Psoas muscle (tissue), 8 donors: ENCODE measurements around the gene MTMR3. TPM values are rescaled to one million over a fixed set of nuclear protein-coding genes. Genes with fewer than 3 reads are reported as not detected.

ENCODE experiments used
- ATAC-seq, 4 donors: fragments of 200-7000 bp; cut with Tn5 transposase; one replicate each; pipeline ENCODE4 v1.9.1; 2020; ENCODE audit warnings: moderate library complexity in 3 of 4, mild to moderate bottlenecking in 2 of 4
- DNase-seq, 2 donors: peaks; one replicate each; pipeline ENCODE4 v3.0.0-alpha.2; 2020
- H3K27ac ChIP-seq: fragments of 200-600 bp; one replicate; pipeline ENCODE4 v1.8.0; 2022
- H3K27me3 ChIP-seq, 3 donors: fragments of 200-600 bp in 1 of 3; one replicate each; pipeline versions ENCODE4 v1.6.1 to v1.8.0; 2013 to 2022; ENCODE audit warnings: low read length in 2 of 3, mild to moderate bottlenecking in 2 of 3, moderate library complexity in 1 of 3; ENCODE audit not compliant: insufficient read depth in 3 of 3
- H3K36me3 ChIP-seq, 2 donors: fragments of 200-600 bp in 1 of 2; one replicate each; pipeline versions ENCODE4 v1.6.1 to v1.8.0; 2013 to 2022; ENCODE audit warnings: low read depth in 1 of 2, mild to moderate bottlenecking in 1 of 2, moderate library complexity in 1 of 2; ENCODE audit not compliant: insufficient read depth in 1 of 2
- H3K4me1 ChIP-seq: fragments of 200-600 bp; one replicate; pipeline ENCODE4 v1.8.0; 2022
- H3K4me3 ChIP-seq: fragments of 200-600 bp; one replicate; pipeline ENCODE4 v1.8.0; 2022; ENCODE audit warnings: mild to moderate bottlenecking
- H3K9me3 ChIP-seq: fragments of 200-600 bp; one replicate; pipeline ENCODE4 v1.8.0; 2022
- WGBS, 3 donors: extraction: QIAGEN DNeasy Blood & Tissue Kit; methylation state at CpG; one replicate each; pipeline versions ENCODE4 v1.1.6 to v1.1.7; 2013; 5-methylcytosine and 5-hydroxymethylcytosine counted together
- intact Hi-C, 2 donors: fragments of 100-400 bp; cut with DNase I; formaldehyde crosslinking; loops; one replicate each; pipeline versions ENCODE4 v1.11.0 to v1.14.2; 2022
- polyA plus RNA-seq, 3 donors: library from polyadenylated mRNA; stranded (reverse); fragments of 200-250 nt; gene quantifications; one replicate each; pipeline ENCODE4 v1.2.3, GENCODE V29; 2013
- total RNA-seq, 4 donors: library from RNA; stranded (reverse); fragmentation: NEBNext Ultra II Directional in 2 of 4; extraction: Animal tissue kit (Norgen Biotek cat#: 25700) in 2 of 4; gene quantifications; one replicate each; pipeline versions ENCODE4 v1.2.1 to v1.2.4, GENCODE V29; 2021 to 2023
- TF ChIP-seq, protein P1 (sequence below): fragments of 200-600 bp; IDR thresholded peaks from one replicate; pipeline ENCODE4 v1.8.0; 2022; ENCODE audit warnings: antibody characterized with exemption
- donor health status: healthy with polysubstance abuse.
- donor health status: DM: no; HTN: no; CAD: no; lungs with moderate emphysema.
- donor health status: Bipolar disorder and iron deficiency.
- donor health status: healthy.
- donor health status: DM: yes; HTN: yes; CAD: no.
- donor health status: DM: no; HTN: no; CAD: no.
- donor health status: DM: no; HTN: no; CAD: no.
- donor health status: DM: yes; HTN: yes; CAD: no.

Gene MTMR3
- total and polyA plus RNA-seq, 7 donors, result 7.8 to 37.9 (median 31.8) TPM

DNA sequence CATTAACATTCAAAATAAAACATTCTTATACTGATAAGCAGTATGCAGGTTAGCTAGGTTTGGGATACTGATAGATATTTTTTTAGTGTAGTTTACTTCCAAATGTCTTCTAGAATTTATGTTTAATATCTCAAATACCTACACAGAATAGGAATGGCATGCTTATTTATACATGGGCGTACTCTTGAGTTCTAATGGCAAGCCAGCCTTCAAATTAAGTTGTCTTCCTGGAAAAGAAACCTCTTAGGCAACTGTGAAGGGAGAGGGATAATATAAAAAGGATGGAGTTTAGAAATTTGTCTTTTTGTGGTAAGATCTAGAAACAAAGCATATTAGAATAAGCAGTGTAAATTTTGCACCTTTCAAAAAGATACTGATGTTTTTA lies 65.4 kb downstream of the MTMR3 start:
- 45 to 76% (median 53%) methylated on average over 1 of the region's 1 CpG for WGBS, 3 donors
- TF ChIP-seq, protein P1, sequence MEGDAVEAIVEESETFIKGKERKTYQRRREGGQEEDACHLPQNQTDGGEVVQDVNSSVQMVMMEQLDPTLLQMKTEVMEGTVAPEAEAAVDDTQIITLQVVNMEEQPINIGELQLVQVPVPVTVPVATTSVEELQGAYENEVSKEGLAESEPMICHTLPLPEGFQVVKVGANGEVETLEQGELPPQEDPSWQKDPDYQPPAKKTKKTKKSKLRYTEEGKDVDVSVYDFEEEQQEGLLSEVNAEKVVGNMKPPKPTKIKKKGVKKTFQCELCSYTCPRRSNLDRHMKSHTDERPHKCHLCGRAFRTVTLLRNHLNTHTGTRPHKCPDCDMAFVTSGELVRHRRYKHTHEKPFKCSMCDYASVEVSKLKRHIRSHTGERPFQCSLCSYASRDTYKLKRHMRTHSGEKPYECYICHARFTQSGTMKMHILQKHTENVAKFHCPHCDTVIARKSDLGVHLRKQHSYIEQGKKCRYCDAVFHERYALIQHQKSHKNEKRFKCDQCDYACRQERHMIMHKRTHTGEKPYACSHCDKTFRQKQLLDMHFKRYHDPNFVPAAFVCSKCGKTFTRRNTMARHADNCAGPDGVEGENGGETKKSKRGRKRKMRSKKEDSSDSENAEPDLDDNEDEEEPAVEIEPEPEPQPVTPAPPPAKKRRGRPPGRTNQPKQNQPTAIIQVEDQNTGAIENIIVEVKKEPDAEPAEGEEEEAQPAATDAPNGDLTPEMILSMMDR, result no peak
- peaks cover 75% of the 10 kb centered on the region for H3K4me1 ChIP-seq
- no peak overlapping the region for H3K4me3 ChIP-seq
- no peak for DNase-seq
- no peak for ATAC-seq
- intact Hi-C loops, result no loop called here
- no peaks in the 10 kb centered on the region for H3K27me3 ChIP-seq
- H3K27ac ChIP-seq, result no peak overlapping the region
- no peaks in the 10 kb centered on the region for H3K9me3 ChIP-seq
- H3K36me3 ChIP-seq, result no peaks in the 10 kb centered on the region

DNA sequence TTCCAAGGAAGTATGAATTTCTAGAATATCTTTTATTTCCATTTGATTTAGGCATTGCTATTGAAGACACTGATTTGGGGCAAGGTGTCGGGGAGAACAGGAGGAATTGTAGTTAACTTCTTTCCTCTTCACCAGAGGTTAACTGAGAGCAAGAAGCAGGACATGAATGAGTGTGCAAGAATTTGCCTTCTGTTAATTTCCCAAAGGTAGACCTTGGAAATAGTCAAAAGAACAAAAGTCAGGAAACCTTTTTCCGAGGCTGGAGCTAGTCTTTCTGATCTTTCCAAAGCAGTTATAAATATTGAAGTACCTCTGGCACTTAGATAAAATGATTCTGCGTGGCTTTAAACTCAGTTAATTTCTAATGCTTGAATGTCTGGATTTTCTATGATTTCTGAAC lies 66.9 kb downstream of the MTMR3 start:
- ATAC-seq (no peak), DNase-seq (no peak)
- Histone ChIP-seq H3K4me3 (no peak overlapping the region), H3K4me1 (peaks cover 68% of the 10 kb centered on the region), H3K27me3 (no peaks in the 10 kb centered on the region), H3K27ac (peak overlapping the region; percentile 12), H3K36me3 (no peaks in the 10 kb centered on the region), H3K9me3 (no peaks in the 10 kb centered on the region)
- intact Hi-C loops, result no loop called here
- 45 to 73% (median 52%) methylated on average over 3 of the region's 3 CpGs for WGBS, 3 donors
- TF ChIP-seq, protein P1, result no peak

DNA sequence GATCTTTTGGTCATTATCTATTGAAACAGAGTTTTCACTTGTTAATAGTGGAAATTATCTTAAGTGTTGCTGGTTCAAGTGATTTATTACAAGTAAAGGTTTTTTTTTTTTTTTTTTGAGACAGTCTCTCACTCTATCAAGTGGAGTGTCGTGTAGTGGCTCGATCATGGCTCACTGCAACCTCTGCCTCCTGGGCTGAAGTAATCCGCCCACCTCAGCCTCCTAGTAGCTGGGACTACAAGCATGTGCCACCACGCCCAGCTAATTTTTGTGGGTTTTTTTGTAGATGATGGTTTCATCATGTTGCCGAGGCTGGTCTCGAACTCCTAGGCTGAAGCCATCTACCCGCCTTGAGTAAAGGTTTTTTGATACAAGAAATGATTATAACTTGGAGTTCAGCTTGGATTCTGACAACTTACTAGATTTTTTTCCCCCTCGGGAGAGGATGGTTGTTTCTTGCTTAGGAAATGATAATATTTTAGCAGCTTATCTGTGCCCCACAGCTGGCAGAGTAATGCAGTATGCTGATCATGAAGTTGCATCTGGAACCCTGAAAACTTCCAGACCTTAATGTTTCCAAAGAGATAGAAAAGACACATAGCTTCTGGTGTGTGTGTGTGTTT lies 68.9 kb downstream of the MTMR3 start:
- WGBS, 3 donors, result 67 to 86% (median 75%) methylated on average over 8 of the region's 8 CpGs
- ATAC-seq (peak in 2 of 4 donors; percentile 17 to 23), DNase-seq (no peak)
- Histone ChIP-seq H3K9me3 (no peaks in the 10 kb centered on the region), H3K4me3 (no peak overlapping the region), H3K27ac (no peak overlapping the region), H3K4me1 (peaks cover 48% of the 10 kb centered on the region), H3K36me3 (no peaks in the 10 kb centered on the region), H3K27me3 (no peaks in the 10 kb centered on the region)
- TF ChIP-seq, protein P1, result no peak
- intact Hi-C loops, result no loop called here

DNA sequence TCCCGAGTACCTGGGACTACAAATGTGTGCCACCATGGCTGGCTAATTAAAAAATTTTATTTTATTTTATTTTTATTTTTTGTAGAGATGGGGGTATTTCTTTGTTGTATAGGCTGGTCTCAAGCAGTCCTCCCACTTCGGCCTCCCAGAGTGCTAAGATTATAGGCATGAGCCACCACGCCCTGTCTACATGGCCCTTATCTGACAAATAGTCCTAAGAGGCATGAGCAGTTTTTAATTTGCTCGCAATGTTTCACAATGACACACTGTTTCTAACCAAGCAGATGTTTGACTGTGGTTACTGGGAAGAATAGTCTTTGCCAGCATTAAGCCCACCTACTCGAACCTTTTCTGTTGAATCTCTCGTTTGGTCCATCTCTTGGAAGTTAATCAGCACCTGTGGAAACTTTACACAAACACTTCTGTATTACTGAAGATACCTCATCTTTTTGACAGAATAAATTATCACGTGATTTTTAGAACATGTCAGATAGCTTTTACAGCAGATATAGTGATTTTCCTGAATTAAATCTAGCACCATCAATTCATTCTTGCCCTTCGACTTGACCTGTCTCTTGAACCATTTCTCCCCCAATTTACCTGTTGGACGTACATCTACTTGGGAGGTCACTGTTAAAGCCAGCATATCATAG lies 71.4 kb downstream of the MTMR3 start:
- intact Hi-C loops, result no loop called here
- TF ChIP-seq, protein P1, result no peak

More for the DNA sequence above, 71.4 kb downstream of the MTMR3 start:
- Histone ChIP-seq H3K27ac (no peak overlapping the region), H3K4me1 (peaks cover 39% of the 10 kb centered on the region), H3K9me3 (no peaks in the 10 kb centered on the region), H3K4me3 (no peak overlapping the region), H3K27me3 (no peaks in the 10 kb centered on the region), H3K36me3 (no peaks in the 10 kb centered on the region)
- DNase-seq (no peak), ATAC-seq (no peak)
- WGBS, 3 donors, result 93 to 94% (median 94%) methylated on average over 9 of the region's 9 CpGs
